LoVo (cell line): ENCODE results near the gene LYPD1.
"Not testable (repeated sequence)": the region's sequence is repeated elsewhere in the genome, so short reads cannot be mapped to it uniquely, and the experiment has no call there.

Source experiments
- DNase-seq: peaks from one replicate; pipeline ENCODE4 v3.0.0-alpha.2; 2016; ENCODE audit warnings: low spot score

LYPD1 gene

GRCh38 chr2:132669908-132670495, at the start of gene LYPD1:
Gene LYPD1, minus strand, starts transcription at chr2:132670205. Its CDS starts 273 bp downstream, at chr2:132669932.
- DNase-seq = no peak

- DNase-seq = no peak
Measured at GRCh38 chr2:132719480-132719879, 49.5 kb upstream of the LYPD1 start.

GRCh38 chr2:132716954-132717353, 46.9 kb upstream of the LYPD1 start:
- no peak for DNase-seq

GRCh38 chr2:132715386-132716351, 45.7 kb upstream of the LYPD1 start:
- DNase-seq = no peak

GRCh38 chr2:132703396-132703795, 33.4 kb upstream of the LYPD1 start:
- DNase-seq = no peak

- no peak for DNase-seq
Measured at GRCh38 chr2:132701810-132702209, 31.8 kb upstream of the LYPD1 start.

- not testable (repeated sequence) for DNase-seq
Measured at GRCh38 chr2:132699802-132700201, 29.8 kb upstream of the LYPD1 start.

- not testable (repeated sequence) for DNase-seq
Measured at GRCh38 chr2:132698347-132698746, 28.3 kb upstream of the LYPD1 start.

GRCh38 chr2:132697556-132698205, 27.7 kb upstream of the LYPD1 start:
- no peak for DNase-seq

GRCh38 chr2:132692816-132693215, 22.8 kb upstream of the LYPD1 start:
- DNase-seq = no peak

GRCh38 chr2:132691556-132691955, 21.6 kb upstream of the LYPD1 start:
- DNase-seq = no peak

GRCh38 chr2:132690664-132691303, 20.8 kb upstream of the LYPD1 start:
- no peak for DNase-seq

- DNase-seq = no peak
Measured at GRCh38 chr2:132681766-132682165, 11.8 kb upstream of the LYPD1 start.

GRCh38 chr2:132680544-132680943, 10.5 kb upstream of the LYPD1 start:
- DNase-seq = no peak

- DNase-seq = no peak
Measured at GRCh38 chr2:132678483-132678882, 8.5 kb upstream of the LYPD1 start.

- no peak for DNase-seq
Measured at GRCh38 chr2:132677661-132678060, 7.7 kb upstream of the LYPD1 start.

GRCh38 chr2:132676999-132677398, 7.0 kb upstream of the LYPD1 start:
- no peak for DNase-seq

GRCh38 chr2:132671151-132671835, 1.3 kb upstream of the LYPD1 start:
- peak; percentile 7 for DNase-seq

- no peak for DNase-seq
Measured at GRCh38 chr2:132670496-132671150, 618 bp upstream of the LYPD1 start.

- DNase-seq = no peak
Measured at GRCh38 chr2:132668987-132669907, 758 bp downstream of the LYPD1 start.
